ENCODE results near the gene SNRPA. TPM values are rescaled to one million over a fixed set of nuclear protein-coding genes. Genes with fewer than 3 reads are reported as not detected.

SNRPA gene
- total RNA-seq (2014; rRNA removed; shearing (Covaris generic)): 64.1 and 71.0 TPM in 2 replicates

- peak; percentile 98 for DNase-seq (ENCODE audit: low read depth)
Measured at GRCh38 chr19:40750874-40751537, at the start of gene SNRPA. Gene SNRPA, plus strand, starts transcription at chr19:40751203. Its CDS starts 206 bp downstream, at chr19:40751409.

- DNase-seq (ENCODE audit: low read depth): no peak
Measured at GRCh38 chr19:40701758-40702157, 49.2 kb upstream of the SNRPA start.

- DNase-seq (ENCODE audit: low read depth): peak; percentile 54
Measured at GRCh38 chr19:40702337-40703012, 48.5 kb upstream of the SNRPA start.

DNA sequence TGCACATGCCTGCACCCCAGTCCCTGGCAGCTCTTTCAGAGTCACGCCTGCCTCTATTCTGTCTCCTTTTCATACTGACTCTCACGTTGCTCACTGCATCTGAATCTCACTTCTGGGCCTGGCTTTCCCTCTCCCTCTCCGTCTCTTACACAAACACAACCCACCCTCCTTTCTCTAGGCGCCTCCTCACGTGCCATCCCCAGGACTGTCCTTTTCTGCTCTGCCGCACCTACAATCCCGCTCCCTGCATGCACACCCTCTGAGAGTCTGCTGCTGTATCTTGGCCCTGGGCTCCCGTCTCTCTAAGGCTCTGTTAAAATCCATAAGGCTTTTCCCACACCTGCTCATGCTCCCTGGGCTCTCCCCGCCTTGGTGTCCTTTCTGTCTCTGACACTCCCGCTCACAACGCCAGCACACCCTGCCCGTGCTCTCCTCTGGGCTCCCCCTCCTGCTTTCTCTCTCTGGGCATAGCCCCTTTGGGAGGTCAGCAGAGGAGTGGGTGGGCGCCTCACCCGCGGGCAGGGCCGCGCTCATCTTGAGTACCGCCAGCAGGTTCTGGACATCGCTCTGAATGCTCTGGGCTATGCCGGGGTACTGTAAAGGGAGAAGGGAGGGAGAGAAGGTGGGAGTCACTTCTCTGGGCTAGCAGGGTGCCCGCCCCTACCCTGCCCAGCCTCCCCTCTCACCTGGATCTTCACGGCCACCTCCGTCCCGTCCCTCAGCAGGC is 47.8 kb upstream of the SNRPA start:
- DNase-seq (ENCODE audit: low read depth): no peak

GRCh38 chr19:40704491-40705361 is 46.3 kb upstream of the SNRPA start:
- no peak for DNase-seq (ENCODE audit: low read depth)

- DNase-seq (ENCODE audit: low read depth): no peak
Measured at GRCh38 chr19:40705362-40705651, 45.7 kb upstream of the SNRPA start.

DNA sequence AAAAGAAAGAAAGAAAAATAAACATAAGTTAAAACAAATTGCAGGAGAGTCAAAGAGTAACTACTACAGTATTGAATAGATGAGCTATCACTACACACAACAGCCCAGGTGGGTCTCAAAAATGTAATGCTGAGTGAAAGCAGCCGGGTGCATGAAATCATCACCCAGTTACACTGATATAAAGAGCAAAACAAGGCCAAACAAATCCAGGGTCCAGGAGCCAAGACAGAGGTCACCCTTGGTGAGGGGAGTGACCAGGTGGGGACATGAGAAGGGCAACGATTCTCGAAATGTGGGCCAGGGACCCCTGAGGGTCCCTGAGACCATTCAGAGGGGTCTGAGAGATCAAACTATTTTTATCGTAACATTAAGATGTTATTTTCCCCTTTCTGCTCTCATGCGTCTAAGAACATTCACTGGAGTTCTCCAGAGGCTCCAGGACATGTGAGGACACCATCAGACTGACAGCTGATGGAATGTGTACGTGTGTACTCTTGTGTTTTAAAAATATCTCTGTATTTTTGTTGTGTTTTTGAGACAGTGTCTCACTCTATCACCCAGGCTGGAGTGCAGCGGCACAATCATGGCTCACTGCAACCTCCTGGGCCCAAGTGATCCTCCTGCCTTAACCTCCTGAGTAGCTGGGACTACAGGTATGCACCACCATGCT is 44.9 kb upstream of the SNRPA start:
- DNase-seq (ENCODE audit: low read depth): no peak

- no peak for DNase-seq (ENCODE audit: low read depth)
Measured at GRCh38 chr19:40707615-40708014, 43.4 kb upstream of the SNRPA start.

DNA sequence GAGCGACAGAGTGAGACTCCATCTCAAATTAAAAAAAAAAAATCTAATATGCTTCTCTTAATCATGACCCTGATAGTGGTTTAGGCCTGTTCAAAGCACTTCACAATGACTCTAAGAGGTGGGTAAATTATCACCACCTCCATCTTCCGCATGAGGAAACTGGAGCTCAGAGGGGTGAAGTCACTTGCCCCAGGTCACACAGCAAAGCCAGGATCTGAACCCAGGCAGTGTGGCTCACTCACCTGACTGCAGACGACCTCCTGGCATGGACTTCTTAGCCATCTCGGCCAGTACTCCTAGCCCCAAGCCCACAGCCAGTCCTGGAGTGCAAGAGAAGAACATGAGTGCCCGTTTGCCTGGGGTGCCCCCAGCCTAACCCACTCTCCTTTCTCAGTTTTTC is 41.2 kb upstream of the SNRPA start:
- no peak for DNase-seq (ENCODE audit: low read depth)

- DNase-seq (ENCODE audit: low read depth): no peak
Measured at GRCh38 chr19:40713939-40714338, 37.1 kb upstream of the SNRPA start.

DNA sequence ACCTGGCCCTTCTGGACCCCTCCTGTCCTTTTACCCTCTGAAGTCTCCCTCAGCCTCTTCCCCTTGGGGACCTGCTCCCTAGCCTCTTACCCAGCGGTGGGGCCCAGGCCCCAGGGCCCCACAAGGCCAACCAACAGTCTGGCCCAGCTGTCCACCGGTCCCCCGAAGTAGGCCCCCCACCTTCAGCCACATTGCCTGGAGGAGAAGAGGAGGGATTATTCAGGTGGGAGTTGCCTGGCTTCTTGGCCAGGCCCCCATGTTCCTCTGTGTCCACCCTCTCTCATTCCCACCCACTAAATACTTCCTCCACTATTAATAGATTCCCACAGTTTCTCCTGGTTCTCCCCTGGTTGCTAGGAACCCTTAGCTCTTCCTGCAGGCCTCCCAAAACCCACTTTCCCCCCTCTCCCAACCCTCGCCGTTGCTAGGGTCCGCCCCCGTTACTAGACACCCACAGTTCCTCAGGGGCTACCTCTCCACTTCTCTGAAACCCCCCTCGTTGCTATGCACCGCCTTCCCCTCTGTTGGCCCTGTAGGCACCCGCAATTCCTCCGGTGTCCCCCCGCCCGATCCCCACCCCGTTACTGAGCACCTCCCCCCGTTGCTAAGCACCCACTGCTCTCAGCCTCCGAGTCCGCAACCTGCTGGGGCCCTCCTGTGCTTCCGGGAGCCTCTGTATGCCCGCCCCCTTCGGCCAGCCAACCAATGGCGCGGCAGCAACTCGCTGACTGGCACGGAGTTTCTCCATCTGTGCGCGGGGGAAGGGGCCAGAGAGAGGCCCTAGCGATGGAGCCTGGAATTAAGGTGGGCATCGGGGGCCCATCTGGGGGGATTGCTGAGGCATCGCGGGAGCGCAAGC is 36.3 kb upstream of the SNRPA start:
- DNase-seq (ENCODE audit: low read depth): peak; percentile 96

DNA sequence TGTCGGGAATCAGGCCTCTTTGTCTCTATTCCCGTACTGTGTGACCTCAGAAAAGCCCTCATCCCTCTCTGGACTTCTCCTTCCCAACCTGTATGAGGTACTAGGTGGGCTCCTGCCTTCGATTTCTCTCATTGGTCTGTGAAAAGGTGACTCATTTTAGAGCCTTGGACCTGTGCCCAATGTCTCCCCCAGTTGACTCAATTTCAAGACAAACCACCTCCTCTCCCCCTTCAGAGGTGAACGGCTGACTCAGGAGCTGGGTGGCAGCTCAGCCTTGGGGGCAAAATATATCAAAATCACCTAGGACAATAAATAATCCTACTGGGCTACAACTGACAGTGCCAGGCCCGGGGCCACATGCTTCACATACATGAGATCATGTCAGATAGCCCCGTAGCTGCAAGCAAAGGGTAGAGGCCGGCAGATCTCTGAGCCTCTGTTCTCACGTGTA is 34.9 kb upstream of the SNRPA start:
- peak; percentile 97 for DNase-seq (ENCODE audit: low read depth)

GRCh38 chr19:40716482-40717324 is 34.3 kb upstream of the SNRPA start, which contains the start of the genes COQ8B and ITPKC:
Gene COQ8B, minus strand, starts transcription at chr19:40716886. Its CDS starts 2,254 bp downstream, at chr19:40714632.
Gene ITPKC, plus strand, starts transcription at chr19:40717112. Its CDS starts 24 bp downstream, at chr19:40717136.
- DNase-seq (ENCODE audit: low read depth): peak; percentile 99

- DNase-seq (ENCODE audit: low read depth): no peak
Measured at GRCh38 chr19:40717325-40717879, 33.6 kb upstream of the SNRPA start.

DNA sequence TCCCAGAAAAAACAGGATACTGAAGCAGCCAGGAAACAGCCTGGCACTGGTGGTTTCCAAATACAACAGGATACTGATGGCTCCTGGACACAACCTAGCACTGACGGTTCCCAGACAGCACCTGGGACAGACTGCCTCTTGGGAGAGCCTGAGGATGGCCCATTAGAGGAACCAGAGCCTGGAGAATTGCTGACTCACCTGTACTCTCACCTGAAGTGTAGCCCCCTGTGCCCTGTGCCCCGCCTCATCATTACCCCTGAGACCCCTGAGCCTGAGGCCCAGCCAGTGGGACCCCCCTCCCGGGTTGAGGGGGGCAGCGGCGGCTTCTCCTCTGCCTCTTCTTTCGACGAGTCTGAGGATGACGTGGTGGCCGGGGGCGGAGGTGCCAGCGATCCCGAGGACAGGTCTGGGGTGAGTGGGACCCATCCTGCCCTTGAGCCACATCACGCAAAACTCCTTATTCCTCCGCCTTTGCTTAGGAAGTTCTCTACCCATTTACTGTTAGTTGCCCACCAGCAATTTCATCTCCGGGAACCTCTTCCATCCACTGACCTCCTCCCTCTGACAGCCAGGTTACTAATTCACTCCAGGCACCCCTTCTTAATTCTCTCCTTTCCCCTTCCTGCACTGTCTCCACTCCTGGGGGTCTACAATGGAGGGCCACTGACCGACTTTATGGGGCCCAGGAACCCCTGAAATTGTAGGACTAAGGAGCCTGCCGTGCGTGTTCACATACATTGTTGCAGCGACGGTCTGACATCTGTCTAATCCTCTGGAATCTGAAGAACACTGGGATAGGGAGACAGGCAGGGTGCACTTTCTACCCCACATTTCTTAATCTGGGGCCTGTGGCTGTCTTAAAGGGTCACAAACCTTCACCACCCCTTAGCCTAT is 32.9 kb upstream of the SNRPA start:
- peak; percentile 29 for DNase-seq (ENCODE audit: low read depth)

- peak; percentile 63 for DNase-seq (ENCODE audit: low read depth)
Measured at GRCh38 chr19:40718774-40719391, 32.1 kb upstream of the SNRPA start.

GRCh38 chr19:40719414-40719894 is 31.5 kb upstream of the SNRPA start:
- no peak for DNase-seq (ENCODE audit: low read depth)
